Lung (tissue), 12 donors: ENCODE measurements around the gene MAP4K3. TPM values are rescaled to one million over a fixed set of nuclear protein-coding genes. Genes with fewer than 3 reads are reported as not detected.
"Not testable (repeated sequence)": the region's sequence is repeated elsewhere in the genome, so short reads cannot be mapped to it uniquely, and the experiment has no call there.

Experiments used
- ATAC-seq: fragments of 200-7000 bp; cut with Tn5 transposase; one replicate; pipeline ENCODE4 v1.9.1; 2020; ENCODE audit warnings: moderate number of reproducible peaks; ENCODE audit not compliant: insufficient read depth, low FRiP score
- DNase-seq, 3 donors: peaks; one replicate each; pipeline ENCODE4 v3.0.0-alpha.2; 2013 to 2017
- H3K27ac ChIP-seq, 2 donors: one replicate each; pipeline ENCODE4 v1.5.1; 2013; ENCODE audit warnings: mild to moderate bottlenecking in 2 of 2, moderate library complexity in 2 of 2, control low read depth in 1 of 2, inconsistent platforms in 1 of 2, low read depth in 1 of 2, low read length in 1 of 2
- H3K27me3 ChIP-seq, 3 donors: one replicate each; pipeline ENCODE4 v1.5.1; 2013; ENCODE audit warnings: low read length in 2 of 3; ENCODE audit not compliant: control insufficient read depth in 3 of 3, insufficient read depth in 3 of 3
- H3K36me3 ChIP-seq, 4 donors: one replicate each; pipeline ENCODE4 v1.5.1; 2013; ENCODE audit warnings: low read length in 4 of 4, mild to moderate bottlenecking in 1 of 4, moderate library complexity in 1 of 4; ENCODE audit not compliant: control insufficient read depth in 4 of 4, insufficient read depth in 4 of 4
- H3K4me1 ChIP-seq, 5 donors: one replicate each; pipeline ENCODE4 v1.5.1; 2013; ENCODE audit warnings: low read length in 5 of 5, mild to moderate bottlenecking in 2 of 5, moderate library complexity in 1 of 5; ENCODE audit not compliant: control insufficient read depth in 5 of 5, insufficient read depth in 5 of 5
- H3K4me3 ChIP-seq: one replicate; pipeline ENCODE4 v1.5.1; 2013; ENCODE audit warnings: mild to moderate bottlenecking, control low read depth, moderate library complexity
- H3K9ac ChIP-seq, 2 donors: one replicate each; pipeline ENCODE4 v1.5.1; 2013; ENCODE audit warnings: low read length in 2 of 2, control low read depth in 1 of 2; ENCODE audit not compliant: insufficient read depth in 1 of 2
- H3K9me3 ChIP-seq, 4 donors: one replicate each; pipeline ENCODE4 v1.5.1; 2013; ENCODE audit warnings: low read length in 3 of 4, mild to moderate bottlenecking in 1 of 4, moderate library complexity in 1 of 4; ENCODE audit not compliant: control insufficient read depth in 4 of 4, insufficient read depth in 3 of 4
- WGBS, 2 donors: extraction: QIAGEN DNeasy Blood & Tissue Kit; methylation state at CpG; one replicate each; pipeline ENCODE4 v1.1.7; 2013; 5-methylcytosine and 5-hydroxymethylcytosine counted together
- polyA plus RNA-seq, 2 donors: library from polyadenylated mRNA; stranded (reverse); fragments of 200-250 nt; gene quantifications; one replicate each; pipeline ENCODE4 v1.2.1, GENCODE V29; 2013
- total RNA-seq, 2 donors: library from RNA; depleted of rRNA in 1 of 2; stranded (reverse); fragments of >200 nt in 1 of 2; gene quantifications; one replicate each; pipeline ENCODE4 v1.2.1, GENCODE V29; 2014 to 2021
- TF ChIP-seq, protein P1 (sequence below): IDR thresholded peaks from 2 replicates; pipeline ENCODE4 v1.5.1; 2012; ENCODE audit warnings: mild to moderate bottlenecking; ENCODE audit errors: control extremely low read depth, extremely low read depth
- donor health status: control.
- donor health status: control.
- donor health status: Bipolar disorder and iron deficiency.
- donor health status: healthy.
- donor health status: DM: yes; HTN: yes; CAD: no.

MAP4K3 gene
- total and polyA plus RNA-seq, 4 donors, result 9.9 to 97.9 (median 27.1) TPM

GRCh38 chr2:39361511-39361910 is 75.6 kb downstream of the MAP4K3 start:
- H3K4me1 ChIP-seq, result peaks cover 0 to 9% (median 0%) of the 10 kb centered on the region in 5 donors
- H3K27me3 ChIP-seq, result no peaks in the 10 kb centered on the region
- H3K9me3 ChIP-seq, result peaks cover 2 to 17% (median 7%) of the 10 kb centered on the region in 4 donors
- no peak overlapping the region for H3K27ac ChIP-seq
- TF ChIP-seq, protein P1, sequence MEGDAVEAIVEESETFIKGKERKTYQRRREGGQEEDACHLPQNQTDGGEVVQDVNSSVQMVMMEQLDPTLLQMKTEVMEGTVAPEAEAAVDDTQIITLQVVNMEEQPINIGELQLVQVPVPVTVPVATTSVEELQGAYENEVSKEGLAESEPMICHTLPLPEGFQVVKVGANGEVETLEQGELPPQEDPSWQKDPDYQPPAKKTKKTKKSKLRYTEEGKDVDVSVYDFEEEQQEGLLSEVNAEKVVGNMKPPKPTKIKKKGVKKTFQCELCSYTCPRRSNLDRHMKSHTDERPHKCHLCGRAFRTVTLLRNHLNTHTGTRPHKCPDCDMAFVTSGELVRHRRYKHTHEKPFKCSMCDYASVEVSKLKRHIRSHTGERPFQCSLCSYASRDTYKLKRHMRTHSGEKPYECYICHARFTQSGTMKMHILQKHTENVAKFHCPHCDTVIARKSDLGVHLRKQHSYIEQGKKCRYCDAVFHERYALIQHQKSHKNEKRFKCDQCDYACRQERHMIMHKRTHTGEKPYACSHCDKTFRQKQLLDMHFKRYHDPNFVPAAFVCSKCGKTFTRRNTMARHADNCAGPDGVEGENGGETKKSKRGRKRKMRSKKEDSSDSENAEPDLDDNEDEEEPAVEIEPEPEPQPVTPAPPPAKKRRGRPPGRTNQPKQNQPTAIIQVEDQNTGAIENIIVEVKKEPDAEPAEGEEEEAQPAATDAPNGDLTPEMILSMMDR, result no peak
- H3K4me3 ChIP-seq, result no peak overlapping the region
- ATAC-seq, result no peak
- H3K36me3 ChIP-seq, result peaks cover 0 to 14% (median 0%) of the 10 kb centered on the region in 4 donors
- H3K9ac ChIP-seq, result no peak overlapping the region
- no peak for DNase-seq

GRCh38 chr2:39360342-39360741 is 76.7 kb downstream of the MAP4K3 start:
- Histone ChIP-seq H3K36me3 (peaks cover 0 to 14% (median 0%) of the 10 kb centered on the region in 4 donors), H3K9me3 (peaks cover 2 to 17% (median 7%) of the 10 kb centered on the region in 4 donors)
- not testable (repeated sequence) for H3K4me1 ChIP-seq, DNase-seq, ATAC-seq, H3K9ac ChIP-seq, H3K4me3 ChIP-seq, H3K27me3 ChIP-seq, H3K27ac ChIP-seq
- 98 to 99% methylated on average over 2 of the region's 2 CpGs for WGBS, 2 donors

- no peaks in the 10 kb centered on the region for H3K27me3 ChIP-seq
- H3K9me3 ChIP-seq, result peaks cover 2 to 17% (median 7%) of the 10 kb centered on the region in 4 donors
- TF ChIP-seq, protein P1, result no peak
- ATAC-seq, result no peak
- no peak overlapping the region for H3K4me3 ChIP-seq
- H3K36me3 ChIP-seq, result peaks cover 0 to 14% (median 2%) of the 10 kb centered on the region in 4 donors
- H3K4me1 ChIP-seq, result peaks cover 0 to 9% (median 0%) of the 10 kb centered on the region in 5 donors
- no peak for DNase-seq
- 97 to 98% methylated on average over 5 of the region's 5 CpGs for WGBS, 2 donors
- no peak overlapping the region for H3K27ac ChIP-seq
- H3K9ac ChIP-seq, result no peak overlapping the region
Measured at GRCh38 chr2:39359453-39360038, 77.5 kb downstream of the MAP4K3 start.

DNA sequence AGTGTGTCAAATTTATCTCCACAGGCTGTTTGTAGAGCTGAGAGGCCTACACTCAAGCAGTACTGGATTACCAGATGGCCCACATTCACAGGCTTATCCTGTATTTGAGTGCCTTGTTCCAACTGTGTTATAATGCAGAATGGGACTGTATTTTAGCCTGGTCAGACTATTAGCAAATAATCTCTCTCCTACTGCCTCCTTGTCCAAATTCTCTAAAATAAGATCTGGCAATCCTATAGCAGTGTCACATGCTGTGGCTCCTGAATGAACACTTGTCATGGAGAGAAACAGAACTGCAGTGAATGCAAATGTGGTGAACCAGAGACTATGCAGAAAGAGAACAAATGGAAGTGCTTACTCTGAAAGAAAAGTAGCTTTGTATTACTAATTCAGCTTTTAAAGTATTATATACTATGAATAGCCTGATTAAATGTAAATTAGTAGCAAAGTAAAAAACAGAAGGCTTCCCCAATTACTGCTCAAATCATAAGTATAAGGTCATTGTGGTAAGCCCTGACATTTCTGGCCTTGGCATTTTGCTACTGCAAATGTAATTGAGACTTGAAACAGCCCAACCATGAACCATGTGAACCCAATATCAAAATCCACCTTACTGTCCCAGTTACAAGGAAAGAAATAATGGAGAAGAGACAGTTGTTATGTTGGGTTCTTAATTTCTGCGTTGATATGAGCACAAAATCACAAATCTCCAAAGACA is 80.0 kb downstream of the MAP4K3 start:
- DNase-seq (no peak), ATAC-seq (no peak)
- H3K4me3 ChIP-seq, result no peak overlapping the region
- no peak overlapping the region for H3K9ac ChIP-seq
- peaks cover 0 to 13% (median 6%) of the 10 kb centered on the region in 4 donors for H3K9me3 ChIP-seq
- peaks cover 0 to 9% (median 0%) of the 10 kb centered on the region in 5 donors for H3K4me1 ChIP-seq
- WGBS, 2 donors, result 97 to 98% methylated on average over 1 of the region's 1 CpG
- no peak overlapping the region for H3K27ac ChIP-seq
- no peaks in the 10 kb centered on the region for H3K27me3 ChIP-seq
- TF ChIP-seq, protein P1, result no peak
- H3K36me3 ChIP-seq, result peaks cover 0 to 14% (median 3%) of the 10 kb centered on the region in 4 donors
